Keratinocyte (primary cell): ENCODE results near the gene NDUFA11. TPM values are rescaled to one million over a fixed set of nuclear protein-coding genes. Genes with fewer than 3 reads are reported as not detected.

Experiments
- DNase-seq: peaks from one replicate; pipeline ENCODE4 v3.0.0-alpha.2; 2011; ENCODE audit warnings: low read depth, missing footprints, low spot score
- FAIRE-seq: peaks from 2 replicates; lab custom pipeline; 2011; peaks lifted over from hg19 to GRCh38; lab: Jason Lieb, UNC
- H2AFZ ChIP-seq: 2 replicates; pipeline ENCODE4 v1.6.0; 2012; ENCODE audit warnings: low read length, control low read depth, inconsistent platforms; ENCODE audit not compliant: control insufficient read depth
- H3K27ac ChIP-seq: 2 replicates; pipeline ENCODE4 v1.5.1; 2011; ENCODE audit warnings: low read length; ENCODE audit not compliant: control insufficient read depth, insufficient read depth
- H3K27me3 ChIP-seq: 3 replicates; pipeline ENCODE4 v1.6.0; 2011; ENCODE audit warnings: low read length; ENCODE audit not compliant: control insufficient read depth, insufficient read depth; ENCODE audit errors: extremely low read depth
- H3K36me3 ChIP-seq, 2 experiments: 2 replicates in 1 of 2; 3 replicates in 1 of 2; pipeline ENCODE4 v1.5.1; 2011; ENCODE audit warnings: low read length in 2 of 2, mild to moderate bottlenecking in 1 of 2; ENCODE audit not compliant: control insufficient read depth in 2 of 2, insufficient read depth in 2 of 2; ENCODE audit errors: extremely low read depth in 1 of 2
- H3K4me1 ChIP-seq: 3 replicates; pipeline ENCODE4 v1.5.1; 2011; ENCODE audit warnings: low read length; ENCODE audit not compliant: control insufficient read depth, insufficient read depth; ENCODE audit errors: extremely low read depth
- H3K4me2 ChIP-seq: 3 replicates; pipeline ENCODE4 v1.6.0; 2011; ENCODE audit warnings: low read depth, low read length; ENCODE audit not compliant: control insufficient read depth, insufficient read depth; ENCODE audit errors: extremely low read depth
- H3K4me3 ChIP-seq, 3 experiments: fragments of 200-600 bp in 1 of 3; sonication (generic) in 1 of 3; 2 replicates in 2 of 3; 3 replicates in 1 of 3; pipeline ENCODE4 v1.5.1; 2011 to 2016; ENCODE audit warnings: low read length in 3 of 3, mild to moderate bottlenecking in 3 of 3, control low read depth in 2 of 3, inconsistent platforms in 1 of 3, low read depth in 1 of 3, mixed read lengths in 1 of 3, mixed run types in 1 of 3, moderate library complexity in 1 of 3; ENCODE audit not compliant: control insufficient read depth in 2 of 3, insufficient read depth in 2 of 3; ENCODE audit errors: extremely low read depth in 1 of 3
- H3K79me2 ChIP-seq: 2 replicates; pipeline ENCODE4 v1.6.0; 2012; ENCODE audit warnings: low read length; ENCODE audit not compliant: control insufficient read depth, insufficient read depth
- H3K9ac ChIP-seq: 3 replicates; pipeline ENCODE4 v1.6.0; 2011; ENCODE audit warnings: low read length; ENCODE audit not compliant: control insufficient read depth, insufficient read depth; ENCODE audit errors: extremely low read depth
- H3K9me1 ChIP-seq: 3 replicates; pipeline ENCODE4 v1.6.0; 2011; ENCODE audit warnings: low read length; ENCODE audit not compliant: control insufficient read depth, insufficient read depth; ENCODE audit errors: extremely low read depth
- H3K9me3 ChIP-seq: 2 replicates; pipeline ENCODE4 v1.5.1; 2012; ENCODE audit warnings: low read depth, low read length; ENCODE audit not compliant: control insufficient read depth
- H4K20me1 ChIP-seq: 3 replicates; pipeline ENCODE4 v1.6.0; 2011; ENCODE audit warnings: low read length; ENCODE audit not compliant: control insufficient read depth, insufficient read depth; ENCODE audit errors: extremely low read depth
- CTCF ChIP-seq, 3 experiments: IDR thresholded peaks in 1 of 3; conservative IDR thresholded peaks in 1 of 3; optimal IDR thresholded peaks in 1 of 3; 2 replicates in 2 of 3; 3 replicates in 1 of 3; pipeline versions ENCODE3 to v1.5.1; 2011; ENCODE audit warnings: low read length in 3 of 3, mild to moderate bottlenecking in 3 of 3, moderate library complexity in 2 of 3, control low read depth in 1 of 3, inconsistent platforms in 1 of 3; ENCODE audit not compliant: insufficient read depth in 2 of 3; ENCODE audit errors: extremely low read depth in 1 of 3
- EZH2 ChIP-seq: IDR thresholded peaks from one replicate; pipeline ENCODE4 v1.6.1; 2012; ENCODE audit warnings: inconsistent platforms, mild to moderate bottlenecking, low read length, moderate library complexity
- dilution Hi-C: fragments of 300-500 bp; cut with MboI; formaldehyde crosslinking; loops from one replicate; pipeline ENCODE4 v1.7.0; 2020; ENCODE audit warnings: low sequenced_read_pairs; ENCODE audit not compliant: extremely low pct_ligation_motif_present
- polyA plus RNA-seq, 5 experiments: library from polyadenylated mRNA; depleted of rRNA in 3 of 5; stranded (reverse) in 3 of 5; stranded (forward) in 1 of 5; unstranded in 1 of 5; fragments of >200 nt; gene quantifications; 1 replicate in 1 of 5; 2 replicates in 3 of 5; 3 replicates in 1 of 5; pipeline versions ENCODE4 v1.2.1 to v1.2.3, GENCODE V29; 2011 to 2012; ENCODE audit warnings: missing spikeins in 2 of 5, low read depth in 1 of 5, low replicate concordance in 1 of 5

Gene NDUFA11
- polyA plus RNA-seq, 1 donor (not counting 4 experiments of a cell fraction or from before 2014, with no cell fraction given) = 122 TPM

DNA sequence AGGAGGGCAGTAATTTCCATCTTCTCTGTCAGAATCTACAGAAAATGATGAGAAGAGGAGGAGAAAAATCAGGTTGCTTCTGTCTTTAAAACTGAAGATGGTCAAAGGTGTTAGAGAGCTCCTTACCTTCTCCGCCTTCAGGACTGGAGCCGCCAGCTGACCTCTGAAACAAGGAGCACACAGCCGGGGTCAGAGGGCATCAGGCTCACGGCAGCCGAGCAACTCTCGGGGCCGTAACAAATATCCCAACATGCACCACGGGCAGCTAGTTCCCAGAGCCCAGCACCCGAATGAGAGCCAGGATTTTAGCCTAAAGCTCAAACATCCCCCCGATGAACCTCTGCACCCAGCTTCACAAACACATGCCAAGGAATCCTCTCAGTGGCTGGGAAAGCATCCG lies 38.1 kb upstream of the NDUFA11 start:
- no peak for FAIRE-seq
- H3K79me2 ChIP-seq = peaks cover 38% of the 10 kb centered on the region
- no peak overlapping the region for H3K27ac ChIP-seq

GRCh38 chr19:5940260-5941208 lies 36.9 kb upstream of the NDUFA11 start:
- H3K4me2 ChIP-seq = no peak overlapping the region
- dilution Hi-C loops = no loop called here
- H4K20me1 ChIP-seq = peaks cover 12% of the 10 kb centered on the region
- DNase-seq (no peak), FAIRE-seq (no peak)
- peaks cover 18 to 34% of the 10 kb centered on the region in 2 experiments for H3K36me3 ChIP-seq
- peaks cover 28% of the 10 kb centered on the region for H3K79me2 ChIP-seq
- no peaks in the 10 kb centered on the region for H3K9me3 ChIP-seq
- H3K4me1 ChIP-seq = no peaks in the 10 kb centered on the region
- H2AFZ ChIP-seq = no peak overlapping the region
- no peak overlapping the region for H3K27ac ChIP-seq
- H3K9me1 ChIP-seq = peaks cover 2% of the 10 kb centered on the region
- no peak overlapping the region for H3K4me3 ChIP-seq
- H3K9ac ChIP-seq = no peak overlapping the region
- no peak for TF ChIP-seq EZH2
- TF ChIP-seq CTCF (optimal IDR thresholded peaks at IDR 0.05 in 1 of 3, IDR thresholded peaks at IDR 0.05 in 1 of 3, conservative IDR thresholded peaks at IDR 0.05 in 1 of 3; ENCODE audit: extremely low read depth in 1 of 3, insufficient read depth in 2 of 3, low read length in 3 of 3) = no peak
- H3K27me3 ChIP-seq = no peaks in the 10 kb centered on the region

More for the DNA sequence above, 38.1 kb upstream of the NDUFA11 start:
- Histone ChIP-seq H4K20me1 (peaks cover 12% of the 10 kb centered on the region), H3K4me2 (no peak overlapping the region), H3K27me3 (no peaks in the 10 kb centered on the region), H3K9me1 (peaks cover 2% of the 10 kb centered on the region), H3K9me3 (no peaks in the 10 kb centered on the region), H3K4me1 (no peaks in the 10 kb centered on the region), H3K4me3 (no peak overlapping the region), H3K9ac (no peak overlapping the region), H3K36me3 (peaks cover 13 to 26% of the 10 kb centered on the region in 2 experiments), H2AFZ (no peak overlapping the region)
- TF ChIP-seq EZH2 = no peak
- TF ChIP-seq CTCF (optimal IDR thresholded peaks at IDR 0.05 in 1 of 3, IDR thresholded peaks at IDR 0.05 in 1 of 3, conservative IDR thresholded peaks at IDR 0.05 in 1 of 3; ENCODE audit: extremely low read depth in 1 of 3, insufficient read depth in 2 of 3, low read length in 3 of 3) = no peak
- DNase-seq = no peak
- dilution Hi-C loops = no loop called here
